NCI-H2227 treated with DMSO at 0.1 percent for 48 hours (cell line): Measurements from ENCODE around the gene DGKB.
A peak's percentile ranks its signal among the peaks of the same experiment; 100 is the strongest.

Experiments
- DNase-seq: peaks from one replicate; lab custom pipeline; 2025; lab: John Stamatoyannopoulos, UW

Gene DGKB

GRCh38 chr7:14760730-14761478 lies 141.6 kb downstream of the DGKB start:
- DNase-seq = no peak

GRCh38 chr7:14759785-14760184 lies 142.8 kb downstream of the DGKB start:
- DNase-seq = no peak

DNA sequence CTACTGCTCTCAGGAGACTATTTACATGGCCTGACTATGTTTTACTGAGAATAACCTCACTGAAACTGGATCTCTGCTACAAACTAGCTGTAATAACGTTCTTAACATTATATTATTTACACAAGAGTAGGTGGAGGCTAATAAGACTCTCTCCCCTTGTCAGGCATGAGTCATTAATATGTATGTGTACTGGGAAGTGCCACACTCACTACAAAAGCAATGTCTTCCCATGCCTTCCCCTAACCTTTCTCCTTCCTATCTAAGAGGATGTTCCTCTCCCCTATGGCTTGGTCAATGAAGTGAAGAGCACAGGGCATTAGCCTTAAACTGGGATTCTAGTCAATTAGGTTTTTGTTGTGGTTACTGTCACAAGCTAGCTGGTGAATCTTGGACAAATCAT lies 147.9 kb downstream of the DGKB start:
- no peak for DNase-seq

- DNase-seq = no peak
Measured at GRCh38 chr7:14752301-14752700, 150.2 kb downstream of the DGKB start.

DNA sequence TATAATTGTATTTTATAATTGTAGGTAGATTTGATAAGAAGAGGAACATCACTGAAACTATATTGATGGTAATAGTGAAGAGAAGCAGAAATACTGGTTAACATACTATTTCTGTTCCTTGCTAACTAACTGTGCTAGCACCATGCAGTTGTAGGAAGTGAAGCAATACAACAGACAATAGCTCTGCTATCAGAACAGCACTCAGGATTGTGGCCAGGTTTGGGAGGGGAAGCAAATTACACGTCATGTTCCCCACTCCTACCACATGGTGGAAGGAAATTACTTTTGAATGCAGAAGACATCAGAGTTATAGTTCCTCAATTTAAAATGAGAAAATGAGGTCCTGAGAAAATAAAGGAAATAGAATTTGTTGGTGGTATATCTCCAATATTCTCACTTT lies 151.1 kb downstream of the DGKB start:
- DNase-seq = no peak

GRCh38 chr7:14748461-14748860 lies 154.1 kb downstream of the DGKB start:
- no peak for DNase-seq

GRCh38 chr7:14747701-14748100 lies 154.8 kb downstream of the DGKB start:
- DNase-seq = no peak

DNA sequence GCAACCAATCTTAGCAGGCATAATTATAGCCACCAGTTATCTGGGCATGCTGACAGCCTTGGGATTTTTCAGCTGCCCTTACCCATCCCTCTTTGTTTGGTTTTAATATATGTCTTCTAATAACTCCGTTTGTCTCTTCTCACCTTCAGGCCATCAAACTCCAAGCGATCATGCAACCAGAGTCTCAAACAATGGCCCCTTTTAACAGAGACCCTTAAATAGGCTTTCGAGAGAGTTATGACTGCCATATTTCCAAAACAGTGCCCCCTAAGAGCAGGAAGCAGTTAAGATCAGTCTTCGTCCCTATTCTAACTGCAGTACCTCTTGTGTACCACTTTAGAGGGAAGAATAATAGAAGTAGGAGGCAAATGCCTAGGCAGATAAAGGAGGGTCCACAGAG lies 157.5 kb downstream of the DGKB start:
- DNase-seq = no peak

DNA sequence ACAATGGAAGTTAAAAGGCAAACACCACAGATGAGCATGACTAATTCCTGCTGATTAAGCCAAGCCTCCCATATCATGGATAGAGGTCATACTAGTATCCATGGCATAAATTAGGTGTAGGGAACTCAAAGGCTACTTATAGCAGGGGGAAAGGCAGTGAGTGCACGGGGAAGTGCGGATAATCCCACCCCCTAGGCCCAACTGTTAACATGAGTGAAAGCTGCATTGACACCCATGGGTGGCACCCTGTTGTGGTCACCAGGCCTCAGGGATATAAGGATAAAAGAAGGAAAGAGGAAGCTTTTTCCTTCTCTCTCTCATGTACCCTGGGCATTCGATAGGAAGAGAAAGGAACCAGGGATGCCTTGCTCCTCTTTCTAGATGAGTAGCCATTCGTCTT lies 161.9 kb downstream of the DGKB start:
- DNase-seq = no peak

DNA sequence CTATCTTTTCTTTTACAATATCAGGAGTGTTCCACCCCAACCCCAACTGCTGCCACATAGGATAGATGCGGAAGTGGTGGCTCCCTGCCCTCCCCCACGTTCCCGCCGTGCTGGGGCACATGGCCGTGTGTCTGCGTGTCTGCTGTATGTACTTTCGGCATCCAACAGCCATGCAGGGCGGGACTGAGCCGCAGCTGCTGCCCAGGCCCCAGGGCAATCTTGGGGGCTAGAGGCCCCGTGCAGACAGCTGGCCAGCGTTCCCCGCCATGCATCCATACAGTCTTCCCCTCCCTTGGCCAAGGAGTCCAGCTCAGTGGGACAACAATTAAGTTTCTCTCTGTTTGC lies 162.7 kb downstream of the DGKB start:
- no peak for DNase-seq

DNA sequence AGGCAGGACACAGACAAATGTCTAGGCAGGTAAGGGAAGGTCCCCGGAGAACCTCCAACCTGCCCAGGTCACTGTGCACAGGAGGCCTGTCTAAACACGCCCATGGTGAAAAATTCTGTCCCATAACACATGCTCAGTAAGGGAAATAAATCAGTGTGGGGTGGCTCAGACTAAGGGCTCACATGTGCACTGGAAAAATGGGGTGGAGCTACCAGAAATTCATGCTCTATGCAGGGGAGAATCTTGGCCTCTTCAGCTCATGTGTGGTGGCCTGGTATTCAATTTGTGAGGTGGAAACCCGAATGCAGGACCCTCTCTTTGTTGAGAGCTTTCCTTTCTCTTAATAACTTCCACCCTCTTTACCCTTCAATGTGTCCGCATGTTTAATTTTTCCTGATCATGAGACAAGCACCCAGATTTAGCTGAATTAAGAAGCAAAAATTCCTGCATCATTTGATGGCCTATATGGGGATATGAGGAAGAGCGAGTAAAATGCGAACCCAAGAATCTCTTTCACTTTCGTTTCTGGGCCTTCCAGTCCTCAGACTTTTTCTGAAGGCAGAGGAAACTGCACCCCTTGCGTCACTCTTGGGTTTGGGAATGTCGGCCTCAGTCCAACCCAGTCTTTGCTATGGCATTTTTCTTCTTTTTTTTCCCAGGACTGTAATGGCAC lies 163.2 kb downstream of the DGKB start:
- no peak for DNase-seq

GRCh38 chr7:14738086-14738485 lies 164.5 kb downstream of the DGKB start:
- DNase-seq = no peak

DNA sequence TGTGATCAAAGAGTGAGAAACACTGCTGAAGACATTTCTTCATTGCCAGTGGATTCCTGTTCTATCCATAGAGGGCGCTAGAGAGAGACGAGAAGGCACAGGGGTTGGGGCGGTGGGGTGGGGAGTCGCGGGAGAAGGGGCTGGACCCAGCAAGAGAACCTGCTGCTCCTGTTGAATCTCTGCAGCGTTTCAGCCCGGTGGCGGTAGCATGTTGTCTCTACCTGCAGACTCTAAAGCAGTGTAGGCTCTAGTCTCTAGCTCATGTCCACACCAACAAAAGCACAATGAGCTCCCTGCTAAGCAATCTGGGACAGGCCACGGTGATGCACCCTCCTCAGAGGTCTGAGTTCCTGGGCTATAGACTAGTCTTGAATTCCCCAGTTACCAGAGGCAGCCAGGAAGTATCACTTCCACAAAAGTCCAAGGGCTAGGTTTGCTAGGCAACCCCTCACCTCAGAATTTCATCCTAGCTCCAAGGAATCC lies 167.7 kb downstream of the DGKB start:
- DNase-seq = no peak

DNA sequence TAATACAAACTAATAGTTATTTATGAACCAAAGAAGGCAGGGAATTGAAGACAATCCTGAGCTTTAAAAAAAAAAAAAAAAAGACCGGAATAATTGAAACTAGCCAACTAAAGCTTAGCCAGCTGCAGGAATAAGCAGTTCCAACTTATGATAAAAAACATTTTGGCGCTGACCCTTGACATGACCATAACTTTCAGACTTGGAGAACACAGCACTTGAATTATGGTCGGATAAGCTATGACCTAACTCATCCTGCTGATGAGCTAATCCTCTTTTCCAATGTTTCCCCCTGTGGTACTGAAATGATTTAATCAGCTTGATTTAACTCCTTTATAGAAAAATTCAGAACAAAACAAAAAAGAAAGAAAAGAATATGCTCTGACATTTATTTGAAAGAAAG lies 181.8 kb downstream of the DGKB start:
- DNase-seq = no peak

GRCh38 chr7:14717816-14718215 lies 184.7 kb downstream of the DGKB start:
- DNase-seq = peak; percentile 39

- DNase-seq = no peak
Measured at GRCh38 chr7:14717169-14717568, 185.4 kb downstream of the DGKB start.

- no peak for DNase-seq
Measured at GRCh38 chr7:14714161-14714728, 188.3 kb downstream of the DGKB start.

- DNase-seq = no peak
Measured at GRCh38 chr7:14698239-14698638, 204.3 kb downstream of the DGKB start.

DNA sequence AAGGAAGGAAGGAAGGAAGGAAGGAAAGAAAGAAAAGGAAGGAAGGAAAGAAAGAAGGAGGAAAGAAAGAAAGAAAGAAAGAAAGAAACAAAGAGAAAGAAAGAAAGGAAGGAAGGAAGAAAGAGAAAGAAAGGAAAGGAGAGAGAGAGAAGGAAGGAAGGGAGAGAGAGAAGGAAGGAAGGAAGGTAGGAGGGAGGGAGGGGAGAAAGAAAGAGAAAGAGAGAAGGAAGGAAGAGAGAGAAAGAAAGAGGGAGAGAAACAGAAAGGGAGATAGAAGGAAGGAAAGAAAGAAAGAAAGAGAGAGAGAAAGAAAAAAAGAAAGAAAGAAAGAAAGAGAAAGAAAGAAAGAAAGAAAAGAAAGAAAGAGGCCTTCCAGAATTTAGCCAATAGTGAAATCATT lies 204.9 kb downstream of the DGKB start:
- no peak for DNase-seq

DNA sequence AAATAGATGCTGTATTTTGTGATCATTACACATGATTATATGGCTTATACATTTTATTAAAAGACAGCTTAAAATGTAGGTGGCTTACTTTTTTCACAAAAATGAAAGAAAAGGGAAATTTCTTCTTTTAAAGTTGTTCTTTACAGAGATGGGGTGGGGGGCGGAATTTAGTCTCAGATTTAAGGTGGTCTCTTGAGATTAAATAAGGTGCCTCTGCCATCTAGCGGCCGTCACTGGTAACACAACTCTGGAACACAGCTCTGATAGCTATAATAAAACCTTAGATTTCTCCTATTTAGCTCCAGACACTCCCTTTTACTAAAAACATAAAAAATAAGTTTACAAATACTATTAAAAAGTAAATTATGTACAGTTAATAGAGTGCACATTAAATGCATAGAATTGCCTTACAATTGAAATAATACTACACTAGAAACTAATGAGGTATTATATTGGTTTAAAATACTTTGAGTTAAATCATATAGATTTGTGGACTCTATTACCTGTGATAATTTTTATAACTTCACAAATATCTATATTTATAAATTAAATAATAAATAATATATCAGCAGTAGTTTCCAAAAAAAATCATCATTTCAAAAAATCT lies 210.9 kb downstream of the DGKB start:
- peak; percentile 59 for DNase-seq

- no peak for DNase-seq
Measured at GRCh38 chr7:14691034-14691433, 211.5 kb downstream of the DGKB start.

- DNase-seq = no peak
Measured at GRCh38 chr7:14690486-14690885, 212.1 kb downstream of the DGKB start.

DNA sequence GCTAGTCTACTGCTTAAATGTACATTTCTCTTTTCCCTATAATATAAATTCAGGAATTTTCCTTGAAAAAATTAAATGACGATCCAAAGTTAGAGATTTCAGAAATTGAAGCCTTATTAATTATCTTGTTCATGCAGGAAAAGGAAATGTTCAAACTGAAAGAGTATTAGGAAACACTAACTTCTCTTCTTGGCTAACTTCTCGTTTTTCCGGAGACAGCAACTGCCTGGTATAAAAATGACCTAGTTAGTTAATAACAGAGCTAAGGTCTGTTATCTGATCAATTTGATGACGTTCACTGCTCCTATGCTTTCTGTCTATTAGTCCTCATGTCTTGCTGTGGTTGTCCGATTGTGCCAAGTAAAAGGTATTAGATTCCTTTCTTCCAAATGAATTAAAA lies 212.5 kb downstream of the DGKB start:
- DNase-seq = no peak
